NCI-H82 treated with DMSO at 0.1 percent for 48 hours (cell line): ENCODE data around the gene MS4A8.
"Not testable (repeated sequence)": the region's sequence is repeated elsewhere in the genome, so short reads cannot be mapped to it uniquely, and the experiment has no call there.

ENCODE experiments used
- DNase-seq: peaks from one replicate; lab custom pipeline; 2025; ENCODE audit not compliant: unreplicated experiment; lab: John Stamatoyannopoulos, UW

MS4A8 gene

GRCh38 chr11:60724420-60724819 is 25.0 kb downstream of the MS4A8 start, which contains the start of gene MS4A18:
Gene MS4A18 (plus strand): TSS chr11:60724720.
- no peak for DNase-seq

GRCh38 chr11:60725592-60725991 is 26.2 kb downstream of the MS4A8 start:
- no peak for DNase-seq

- no peak for DNase-seq
These were observed 32.2 kb downstream of the MS4A8 start for GRCh38 chr11:60731586-60731985.

- no peak for DNase-seq
These were observed 34.9 kb downstream of the MS4A8 start for GRCh38 chr11:60734279-60734678.

- DNase-seq, result no peak
These were observed 39.7 kb downstream of the MS4A8 start for GRCh38 chr11:60739114-60739513.

- no peak for DNase-seq
These were observed 41.2 kb downstream of the MS4A8 start for GRCh38 chr11:60740573-60740972.

- no peak for DNase-seq
These were observed 42.0 kb downstream of the MS4A8 start for GRCh38 chr11:60741421-60741820.

- no peak for DNase-seq
These were observed 43.6 kb downstream of the MS4A8 start for GRCh38 chr11:60743058-60743457.

- no peak for DNase-seq
These were observed 44.7 kb downstream of the MS4A8 start for GRCh38 chr11:60744114-60744513.

GRCh38 chr11:60747359-60747873 is 48.0 kb downstream of the MS4A8 start:
- DNase-seq, result no peak

GRCh38 chr11:60748225-60748624 is 48.8 kb downstream of the MS4A8 start:
- no peak for DNase-seq

GRCh38 chr11:60748821-60749220 is 49.4 kb downstream of the MS4A8 start:
- no peak for DNase-seq

GRCh38 chr11:60750911-60751310 is 51.5 kb downstream of the MS4A8 start:
- no peak for DNase-seq

GRCh38 chr11:60753309-60753708 is 53.9 kb downstream of the MS4A8 start:
- no peak for DNase-seq

- DNase-seq, result no peak
These were observed 55.5 kb downstream of the MS4A8 start for GRCh38 chr11:60754887-60755286.

- peak; percentile 2 for DNase-seq
These were observed 57.1 kb downstream of the MS4A8 start, which contains the start of gene MS4A15 for GRCh38 chr11:60756307-60757032. Gene MS4A15 (plus strand): TSS chr11:60756867. CDS start chr11:60763734, 6,867 bp downstream.

GRCh38 chr11:60757231-60757800 is 57.9 kb downstream of the MS4A8 start:
- DNase-seq, result no peak

- not testable (repeated sequence) for DNase-seq
These were observed 59.3 kb downstream of the MS4A8 start for GRCh38 chr11:60758671-60759070.

- DNase-seq, result not testable (repeated sequence)
These were observed 60.2 kb downstream of the MS4A8 start for GRCh38 chr11:60759438-60760225.

GRCh38 chr11:60761436-60762190 is 62.2 kb downstream of the MS4A8 start:
- DNase-seq, result no peak
